DMS53 treated with DMSO at 0.1 percent for 48 hours (cell line): ENCODE measurements around the gene H2AZ2.
A peak's percentile ranks its signal among the peaks of the same experiment; 100 is the strongest.

Experiments
- DNase-seq: peaks from one replicate; lab custom pipeline; 2025; ENCODE audit not compliant: unreplicated experiment; lab: John Stamatoyannopoulos, UW

The H2AZ2 gene

GRCh38 chr7:44847920-44848634 lies at the start of gene H2AZ2:
Gene H2AZ2 (minus strand): TSS chr7:44848087. CDS start chr7:44847971, 116 bp downstream.
- peak; percentile 99 for DNase-seq

GRCh38 chr7:44897309-44897708 lies 49.4 kb upstream of the H2AZ2 start:
- no peak for DNase-seq

- DNase-seq: no peak
These were observed 47.1 kb upstream of the H2AZ2 start for GRCh38 chr7:44894888-44895580.

- no peak for DNase-seq
These were observed 45.9 kb upstream of the H2AZ2 start for GRCh38 chr7:44893710-44894234.

GRCh38 chr7:44891791-44892190 lies 43.9 kb upstream of the H2AZ2 start:
- no peak for DNase-seq

- DNase-seq: no peak
These were observed 43.5 kb upstream of the H2AZ2 start for GRCh38 chr7:44891372-44891771.

- no peak for DNase-seq
These were observed 41.3 kb upstream of the H2AZ2 start for GRCh38 chr7:44889086-44889781.

GRCh38 chr7:44887293-44887692 lies 39.4 kb upstream of the H2AZ2 start:
- DNase-seq: no peak

- DNase-seq: peak; percentile 88
These were observed 37.8 kb upstream of the H2AZ2 start, which contains the start of gene PURB for GRCh38 chr7:44885394-44886317. Gene PURB (minus strand): TSS chr7:44885530. CDS start chr7:44885348, 182 bp downstream.

- DNase-seq: peak; percentile 12
These were observed 36.9 kb upstream of the H2AZ2 start for GRCh38 chr7:44884621-44885393.

GRCh38 chr7:44883961-44884620 lies 36.2 kb upstream of the H2AZ2 start:
- no peak for DNase-seq

GRCh38 chr7:44882899-44883298 lies 35.0 kb upstream of the H2AZ2 start:
- DNase-seq: no peak

GRCh38 chr7:44881610-44882009 lies 33.7 kb upstream of the H2AZ2 start:
- no peak for DNase-seq

- no peak for DNase-seq
These were observed 33.2 kb upstream of the H2AZ2 start for GRCh38 chr7:44881066-44881600.

- no peak for DNase-seq
These were observed 32.6 kb upstream of the H2AZ2 start for GRCh38 chr7:44880317-44881018.

- no peak for DNase-seq
These were observed 28.5 kb upstream of the H2AZ2 start for GRCh38 chr7:44876393-44876792.

- DNase-seq: no peak
These were observed 27.4 kb upstream of the H2AZ2 start for GRCh38 chr7:44875241-44875640.

GRCh38 chr7:44872787-44873186 lies 24.9 kb upstream of the H2AZ2 start:
- DNase-seq: no peak
